Measurements from ENCODE around the gene MAP3K4. TPM values are rescaled to one million over a fixed set of nuclear protein-coding genes. Genes with fewer than 3 reads are reported as not detected.
"Not testable (repeated sequence)": the region's sequence is repeated elsewhere in the genome, so short reads cannot be mapped to it uniquely, and the experiment has no call there.

The MAP3K4 gene
- total and polyA plus RNA-seq, 2 of the 4 experiments (the other 2 are of a cell fraction): 11.5 to 20.4 TPM

GRCh38 chr6:161117942-161118341 is 126.4 kb downstream of the MAP3K4 start:
- no peak overlapping the region for H3K9ac ChIP-seq (ENCODE audit: low read depth, low read length)
- in situ Hi-C loops (cut with MboI; ENCODE audit: low sequenced_read_pairs) (no loop called here), dilution Hi-C loops (cut with HindIII; ENCODE audit: low sequenced_read_pairs, unreplicated experiment) (no loop called here)

GRCh38 chr6:161123319-161123718 is 131.8 kb downstream of the MAP3K4 start:
- H3K4me2 ChIP-seq (ENCODE audit: low read depth, low read length); H2BK120ac ChIP-seq (ENCODE audit: low read depth, low read length); H3K18ac ChIP-seq (ENCODE audit: low read depth, low read length); H3K4me3 ChIP-seq (ENCODE audit: insufficient read depth, low read depth, low read length); H3K36me3 ChIP-seq (ENCODE audit: control insufficient read depth, insufficient read depth, low read length); H3K14ac ChIP-seq (replicated peaks; ENCODE audit: low read depth, low read length); H3K4me1 ChIP-seq (ENCODE audit: control insufficient read depth, insufficient read depth, low read length); H3K9me3 ChIP-seq (ENCODE audit: control insufficient read depth, insufficient read depth, low read length); H4K5ac ChIP-seq (ENCODE audit: low read depth, low read length); H2BK15ac ChIP-seq (ENCODE audit: low read depth, low read length); H3K27me3 ChIP-seq (ENCODE audit: control insufficient read depth, insufficient read depth, low read length); ATAC-seq (ENCODE audit: low read depth); H3K27ac ChIP-seq (ENCODE audit: insufficient read depth, low read length); H4K8ac ChIP-seq (ENCODE audit: low read depth in 2 of 2, low read length in 2 of 2); H4K20me1 ChIP-seq (ENCODE audit: insufficient read depth, low read length); BruUV-seq (replicated peaks); in situ Hi-C loops (cut with MboI; ENCODE audit: low sequenced_read_pairs); DNase-seq; dilution Hi-C loops (cut with HindIII; ENCODE audit: low sequenced_read_pairs, unreplicated experiment); H3K23ac ChIP-seq (ENCODE audit: low read depth, low read length); H4K91ac ChIP-seq (ENCODE audit: insufficient read depth, low read depth, low read length); H2AK5ac ChIP-seq (ENCODE audit: low read depth, low read length); H2BK5ac ChIP-seq (ENCODE audit: low read depth, low read length, poor library complexity, severe bottlenecking); H3K9me1 ChIP-seq (ENCODE audit: insufficient read depth, low read length); H3K4ac ChIP-seq (ENCODE audit: low read depth, low read length); H3K79me1 ChIP-seq (ENCODE audit: low read depth in 1 of 2, low read length in 2 of 2); POLR2A ChIA-PET (ENCODE audit: unreplicated experiment); intact Hi-C loops (cut with micrococcal nuclease); H2AK9ac ChIP-seq (replicated peaks; ENCODE audit: low read depth, low read length, poor library complexity); H2BK20ac ChIP-seq (ENCODE audit: low read depth, low read length); H3K56ac ChIP-seq (ENCODE audit: extremely low read depth, insufficient read depth, low read length); H3K9ac ChIP-seq (ENCODE audit: low read depth, low read length); H2AFZ ChIP-seq (replicated peaks; ENCODE audit: low read length, poor library complexity): not testable (repeated sequence)
- CTCF ChIA-PET: interaction anchor here (1.4 kb wide), 1 partner anchor 9 kb away, joined by 3 read pairs; no protein-coding TSS in a partner anchor

More at GRCh38 chr6:161117942-161118341, 126.4 kb downstream of the MAP3K4 start:
- Histone ChIP-seq H3K4me2 (ENCODE audit: low read depth, low read length) (no peak overlapping the region), H4K20me1 (ENCODE audit: insufficient read depth, low read length) (no peaks in the 10 kb centered on the region), H3K23ac (ENCODE audit: low read depth, low read length) (no peak overlapping the region), H3K4me1 (ENCODE audit: control insufficient read depth, insufficient read depth, low read length) (no peaks in the 10 kb centered on the region), H2BK15ac (ENCODE audit: low read depth, low read length) (no peak overlapping the region), H3K9me3 (ENCODE audit: control insufficient read depth, insufficient read depth, low read length) (no peaks in the 10 kb centered on the region), H3K18ac (ENCODE audit: low read depth, low read length) (no peak overlapping the region), H2AFZ (replicated peaks; ENCODE audit: low read length, poor library complexity) (no peak overlapping the region), H4K8ac (ENCODE audit: low read depth in 2 of 2, low read length in 2 of 2) (no peak overlapping the region), H3K36me3 (ENCODE audit: control insufficient read depth, insufficient read depth, low read length) (peaks cover 20% of the 10 kb centered on the region), H3K27ac (ENCODE audit: insufficient read depth, low read length) (no peak overlapping the region), H3K79me1 (ENCODE audit: low read depth in 1 of 2, low read length in 2 of 2) (no peaks in the 10 kb centered on the region), H2BK120ac (ENCODE audit: low read depth, low read length) (no peak overlapping the region), H4K91ac (ENCODE audit: insufficient read depth, low read depth, low read length) (no peak overlapping the region), H3K4me3 (ENCODE audit: insufficient read depth, low read depth, low read length) (no peak overlapping the region), H2BK5ac (ENCODE audit: low read depth, low read length, poor library complexity, severe bottlenecking) (no peak overlapping the region), H3K9me1 (ENCODE audit: insufficient read depth, low read length) (no peaks in the 10 kb centered on the region), H2AK5ac (ENCODE audit: low read depth, low read length) (no peak overlapping the region), H3K4ac (ENCODE audit: low read depth, low read length) (no peak overlapping the region), H2AK9ac (replicated peaks; ENCODE audit: low read depth, low read length, poor library complexity) (no peak overlapping the region), H2BK20ac (ENCODE audit: low read depth, low read length) (no peak overlapping the region), H3K56ac (ENCODE audit: extremely low read depth, insufficient read depth, low read length) (no peak overlapping the region), H3K14ac (replicated peaks; ENCODE audit: low read depth, low read length) (no peak overlapping the region), H3K27me3 (ENCODE audit: control insufficient read depth, insufficient read depth, low read length) (no peaks in the 10 kb centered on the region), H4K5ac (ENCODE audit: low read depth, low read length) (no peak overlapping the region)
- DNase-seq (no peak), ATAC-seq (ENCODE audit: low read depth) (no peak)
- TF ChIP-seq MAFK (IDR thresholded peaks at IDR 0.05; ENCODE audit: low read depth, low read length) (no peak), CEBPB (IDR thresholded peaks at IDR 0.05; ENCODE audit: low read depth, low read length) (peak; percentile 43; the same call in 1 of the 2 replicates)
- CTCF ChIA-PET: interaction anchor here (0.6 kb wide), 1 partner anchor 194 kb away, joined by 6 read pairs; no protein-coding TSS in a partner anchor
- intact Hi-C loops (cut with micrococcal nuclease): no loop called here
- POLR2A ChIA-PET (ENCODE audit: unreplicated experiment): no interaction called here
- WGBS, 2 experiments (ENCODE audit: extremely low coverage in 2 of 2, insufficient read length in 1 of 2): no CpG with 5 or more reads among the region's 2 CpGs
- no TSS peak for BruUV-seq (replicated peaks)
